Activated CD8-positive, alpha-beta memory T cell treated with anti-CD3 and anti-CD28 coated beads, Interleukin-2, amount 50 U/mL, for 24 hours (primary cell): ENCODE results near the gene GRIK5.
"Not testable (repeated sequence)": the region's sequence is repeated elsewhere in the genome, so short reads cannot be mapped to it uniquely, and the experiment has no call there.

Experiments used
- DNase-seq: peaks from one replicate; pipeline ENCODE4 v3.0.0-alpha.2; 2020; ENCODE audit errors: extremely low read depth

The GRIK5 gene, protein sequence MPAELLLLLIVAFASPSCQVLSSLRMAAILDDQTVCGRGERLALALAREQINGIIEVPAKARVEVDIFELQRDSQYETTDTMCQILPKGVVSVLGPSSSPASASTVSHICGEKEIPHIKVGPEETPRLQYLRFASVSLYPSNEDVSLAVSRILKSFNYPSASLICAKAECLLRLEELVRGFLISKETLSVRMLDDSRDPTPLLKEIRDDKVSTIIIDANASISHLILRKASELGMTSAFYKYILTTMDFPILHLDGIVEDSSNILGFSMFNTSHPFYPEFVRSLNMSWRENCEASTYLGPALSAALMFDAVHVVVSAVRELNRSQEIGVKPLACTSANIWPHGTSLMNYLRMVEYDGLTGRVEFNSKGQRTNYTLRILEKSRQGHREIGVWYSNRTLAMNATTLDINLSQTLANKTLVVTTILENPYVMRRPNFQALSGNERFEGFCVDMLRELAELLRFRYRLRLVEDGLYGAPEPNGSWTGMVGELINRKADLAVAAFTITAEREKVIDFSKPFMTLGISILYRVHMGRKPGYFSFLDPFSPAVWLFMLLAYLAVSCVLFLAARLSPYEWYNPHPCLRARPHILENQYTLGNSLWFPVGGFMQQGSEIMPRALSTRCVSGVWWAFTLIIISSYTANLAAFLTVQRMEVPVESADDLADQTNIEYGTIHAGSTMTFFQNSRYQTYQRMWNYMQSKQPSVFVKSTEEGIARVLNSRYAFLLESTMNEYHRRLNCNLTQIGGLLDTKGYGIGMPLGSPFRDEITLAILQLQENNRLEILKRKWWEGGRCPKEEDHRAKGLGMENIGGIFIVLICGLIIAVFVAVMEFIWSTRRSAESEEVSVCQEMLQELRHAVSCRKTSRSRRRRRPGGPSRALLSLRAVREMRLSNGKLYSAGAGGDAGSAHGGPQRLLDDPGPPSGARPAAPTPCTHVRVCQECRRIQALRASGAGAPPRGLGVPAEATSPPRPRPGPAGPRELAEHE

DNA sequence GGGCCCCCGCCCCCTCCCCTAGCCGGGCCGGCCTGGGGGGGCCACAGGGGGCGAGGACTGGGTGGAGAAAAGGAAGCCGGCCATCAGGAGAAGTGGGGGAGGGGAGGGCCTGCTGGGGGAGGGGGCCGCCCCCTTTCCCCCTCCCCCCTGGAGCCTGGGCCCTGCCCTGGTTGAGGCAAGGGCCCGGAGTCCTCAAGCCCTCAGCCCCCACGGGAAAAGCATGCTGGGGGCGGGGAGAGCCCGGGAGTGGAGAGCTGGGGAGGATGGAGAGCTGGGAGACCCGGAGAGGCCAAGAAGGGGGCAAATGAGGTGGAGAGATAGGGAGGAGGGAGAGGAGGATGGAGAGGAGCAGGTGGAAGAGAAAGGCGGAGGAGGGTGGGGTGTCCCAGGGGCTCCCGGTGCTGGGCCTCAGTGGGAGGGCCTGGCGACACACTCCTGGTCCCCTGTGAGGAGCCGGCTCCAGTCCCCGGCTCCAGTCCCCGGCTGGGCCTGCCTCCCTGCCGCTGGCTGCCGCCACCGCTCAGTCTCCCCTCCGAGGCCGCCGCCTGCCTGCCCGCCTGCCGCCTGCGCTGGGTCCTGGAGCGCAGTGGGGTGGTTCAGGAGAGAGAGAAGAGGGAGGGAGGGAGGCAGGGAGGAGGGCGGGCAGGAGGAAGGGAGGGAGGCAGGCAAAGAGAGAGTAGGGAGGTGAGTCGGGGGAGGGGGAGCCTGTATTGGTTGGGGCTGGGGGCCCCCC, at the start of gene GRIK5:
Gene GRIK5, minus strand, starts transcription at position 588 of the 733 bp plus-strand sequence. CDS start 4,436 bp downstream, outside the sequence.
- DNase-seq: no peak

DNA sequence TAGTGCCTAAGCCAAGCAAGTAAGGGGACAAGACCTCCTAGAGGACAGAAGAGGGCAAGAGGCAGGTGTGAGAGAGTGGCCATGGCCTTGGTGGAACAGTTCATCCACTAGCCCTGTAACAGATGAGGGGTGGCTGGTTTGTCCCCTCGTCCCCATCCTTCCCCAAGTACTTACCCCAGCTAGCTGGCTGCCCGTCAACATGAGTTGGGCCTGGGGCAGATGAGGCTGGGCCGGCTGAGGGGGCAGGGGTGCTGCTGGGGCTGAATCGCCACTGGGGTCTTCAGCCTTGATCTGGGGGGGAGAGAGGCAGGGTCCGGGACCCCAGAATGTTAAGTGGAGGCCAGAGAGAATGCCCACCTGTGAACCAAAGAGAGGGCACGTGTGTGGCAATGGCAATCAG, 47.1 kb upstream of the GRIK5 start:
- DNase-seq: no peak

DNA sequence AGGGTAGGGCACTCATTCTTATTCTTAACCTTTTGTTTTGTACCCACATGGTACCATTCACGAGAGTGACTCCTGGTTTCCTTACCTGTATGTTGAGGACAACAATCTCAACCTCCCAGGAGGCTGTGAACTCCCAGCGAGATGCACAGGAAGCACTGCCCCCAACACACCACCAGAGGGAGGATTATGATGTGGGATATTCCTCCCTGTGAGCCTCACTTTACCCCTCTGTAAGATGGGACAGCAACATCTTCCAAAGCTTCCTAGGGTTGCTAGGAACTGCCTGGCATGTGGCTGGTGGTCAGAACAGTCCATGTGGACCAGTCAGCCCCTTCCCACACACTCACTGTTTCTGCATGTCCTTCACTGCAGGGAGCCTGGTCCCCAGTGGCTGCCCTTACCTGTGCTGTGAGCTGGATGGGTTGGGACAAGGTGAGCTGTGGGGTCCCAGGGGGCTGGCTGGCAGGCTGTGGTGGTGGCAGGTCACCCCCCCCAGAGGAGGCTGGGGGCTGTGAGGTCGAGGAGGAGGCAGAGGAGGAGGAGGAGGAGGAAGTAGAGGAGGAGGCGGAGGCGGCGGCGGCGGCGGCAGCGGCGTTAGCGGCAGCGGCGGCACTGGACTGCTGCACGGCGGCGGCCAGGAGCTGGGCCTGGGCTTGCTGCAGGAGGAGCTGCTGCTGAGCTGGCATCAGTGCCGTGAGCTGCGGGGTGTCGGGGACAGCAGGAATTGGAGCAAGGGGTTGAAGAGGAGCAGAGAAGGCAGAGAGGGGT, 46.5 kb upstream of the GRIK5 start:
- DNase-seq: no peak

DNA sequence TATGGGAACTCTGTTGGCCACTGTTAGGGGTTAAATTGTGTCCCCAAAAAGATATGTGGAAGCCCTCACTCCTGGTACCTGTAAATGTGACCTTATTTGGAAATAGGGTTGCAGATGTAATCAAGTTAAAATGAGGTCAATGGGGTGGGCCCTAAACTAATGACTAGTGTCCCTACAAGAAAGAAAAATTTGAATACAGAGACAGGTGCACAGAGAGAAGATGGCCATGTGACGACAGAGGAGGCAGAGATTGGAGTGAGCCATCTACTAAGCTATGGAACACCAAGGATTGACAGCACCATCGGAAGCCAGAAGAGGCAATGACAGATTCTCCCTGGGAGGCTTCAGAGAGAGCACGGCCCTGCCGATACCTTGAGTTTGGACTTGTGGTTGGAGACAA, 45.7 kb upstream of the GRIK5 start:
- no peak for DNase-seq

DNA sequence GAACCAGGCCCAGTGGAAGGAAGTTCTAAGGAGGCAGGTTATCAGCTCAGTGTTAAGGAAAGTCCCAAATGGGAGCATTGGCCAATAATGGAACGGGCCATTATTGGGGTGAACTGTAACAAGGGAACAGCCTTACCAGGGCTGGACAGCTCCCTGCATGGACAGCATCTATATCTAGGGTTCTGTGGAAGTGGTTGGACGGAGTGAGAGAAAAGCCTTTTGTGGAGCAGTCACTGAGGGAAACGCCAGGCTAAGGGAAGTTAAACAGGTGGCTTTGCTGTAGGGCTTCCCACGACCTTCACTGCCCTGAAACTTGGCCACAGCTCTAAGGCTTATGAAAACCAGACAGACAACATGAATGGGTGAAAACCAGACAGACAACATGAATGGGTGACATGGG, 45.2 kb upstream of the GRIK5 start:
- DNase-seq: no peak

DNA sequence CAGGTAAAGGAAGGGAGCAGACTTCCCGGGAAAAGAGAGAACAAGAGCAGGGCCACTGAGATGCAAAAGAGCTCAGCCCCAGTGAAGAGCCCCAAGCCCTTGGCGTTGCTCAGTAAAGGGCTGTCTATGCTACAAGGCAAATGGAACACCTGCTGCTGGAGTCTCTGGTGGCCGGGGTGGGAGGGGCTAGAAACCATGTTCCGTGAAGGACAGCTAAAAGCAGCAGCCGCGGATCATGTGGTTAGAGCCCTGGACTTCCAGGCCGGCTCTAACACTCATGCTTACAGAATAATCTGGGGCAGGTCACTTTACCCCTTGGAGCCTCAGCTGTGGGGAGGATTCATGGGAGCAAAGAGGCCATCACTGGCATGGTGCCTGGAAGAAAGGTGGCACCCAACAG, 44.4 kb upstream of the GRIK5 start:
- DNase-seq: no peak

DNA sequence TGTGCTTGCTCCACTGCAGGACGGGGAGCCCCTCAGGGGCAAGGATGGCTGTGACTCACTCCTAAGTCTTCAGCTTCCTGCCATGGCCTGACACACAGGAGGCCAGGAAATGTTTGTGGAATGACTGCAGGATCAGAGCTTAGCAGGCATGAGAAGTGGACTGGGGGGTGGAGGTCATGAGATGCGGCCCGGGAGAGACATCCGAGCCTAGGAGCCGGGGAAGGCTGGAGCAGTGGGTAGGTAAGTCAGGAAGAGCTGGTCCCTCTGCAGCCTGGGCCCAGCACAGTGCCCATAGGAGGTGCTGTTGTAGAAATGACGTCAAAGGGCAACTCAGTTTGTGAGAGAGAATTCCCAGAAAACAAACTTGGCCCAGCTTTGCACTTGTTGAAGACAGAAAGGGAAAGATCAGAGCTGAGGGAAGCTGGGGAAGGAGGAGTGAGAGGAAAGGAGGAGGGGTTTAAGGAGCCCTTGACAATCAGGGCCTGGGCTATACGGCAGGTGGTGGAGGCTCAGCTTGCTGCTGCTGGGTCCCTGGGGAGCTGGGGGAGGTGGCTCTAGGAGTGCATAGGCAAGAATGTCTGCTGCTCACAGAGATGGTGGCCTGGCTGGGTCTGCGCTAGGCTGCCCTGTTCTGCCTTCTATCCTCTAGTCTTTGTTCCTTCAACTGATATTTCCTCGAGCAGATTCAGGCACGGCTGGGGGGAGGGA, 43.8 kb upstream of the GRIK5 start:
- no peak for DNase-seq

DNA sequence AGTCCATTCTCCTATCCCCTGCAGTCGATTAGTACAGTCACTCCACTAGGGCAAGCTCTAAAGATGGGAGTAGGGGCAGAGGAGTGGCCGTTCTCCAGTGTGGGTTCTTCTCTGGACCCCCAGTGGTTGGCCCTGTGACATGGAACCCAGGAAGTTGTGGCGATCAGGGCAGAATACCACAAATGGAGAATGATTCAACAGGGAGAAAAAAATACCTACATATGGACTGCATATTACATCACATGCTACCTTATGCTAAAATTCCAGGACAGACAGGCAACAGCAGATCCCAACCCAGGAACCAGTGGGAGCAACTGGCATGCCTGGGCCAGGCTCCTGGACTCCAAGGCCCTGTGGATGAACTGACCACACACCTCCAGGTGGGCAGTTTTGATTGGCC, 41.8 kb upstream of the GRIK5 start:
- no peak for DNase-seq

DNA sequence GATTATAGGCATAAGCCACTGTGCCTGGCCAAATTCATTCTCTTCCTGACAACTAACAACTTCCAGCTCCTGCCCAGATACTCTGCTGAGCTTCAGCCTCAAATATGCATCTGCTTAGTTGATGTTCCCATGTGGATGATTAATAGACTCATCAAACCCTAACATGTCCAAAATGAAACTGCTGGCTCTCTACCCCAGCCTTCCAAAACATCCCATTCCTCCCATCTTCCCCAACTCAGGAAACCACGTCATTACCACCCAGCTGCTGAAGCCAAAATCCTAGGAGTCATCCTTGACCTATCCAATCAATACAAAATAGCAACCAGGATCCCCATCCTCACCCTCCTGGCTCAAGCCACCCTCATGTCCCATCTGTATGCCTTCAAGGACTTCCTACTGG, 41.4 kb upstream of the GRIK5 start:
- DNase-seq: no peak

DNA sequence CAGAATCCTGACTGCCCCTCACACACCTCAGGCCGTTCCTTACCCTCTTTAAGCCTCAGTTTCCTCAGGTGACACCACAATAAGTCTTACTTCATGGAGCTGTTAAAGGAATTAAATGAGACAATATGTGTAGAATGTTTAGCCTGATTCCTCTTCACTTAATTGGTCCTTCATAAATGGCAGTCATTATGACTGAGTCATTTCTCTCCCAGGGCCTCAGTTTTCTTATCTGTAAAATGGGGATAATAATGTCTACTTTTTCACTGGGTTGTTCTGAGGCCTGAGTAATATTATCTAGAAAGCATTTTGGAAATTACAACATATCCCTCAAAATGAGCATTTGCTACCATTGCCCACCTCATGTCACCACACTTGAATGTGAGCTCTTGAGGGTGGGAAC, 40.7 kb upstream of the GRIK5 start:
- DNase-seq: no peak

DNA sequence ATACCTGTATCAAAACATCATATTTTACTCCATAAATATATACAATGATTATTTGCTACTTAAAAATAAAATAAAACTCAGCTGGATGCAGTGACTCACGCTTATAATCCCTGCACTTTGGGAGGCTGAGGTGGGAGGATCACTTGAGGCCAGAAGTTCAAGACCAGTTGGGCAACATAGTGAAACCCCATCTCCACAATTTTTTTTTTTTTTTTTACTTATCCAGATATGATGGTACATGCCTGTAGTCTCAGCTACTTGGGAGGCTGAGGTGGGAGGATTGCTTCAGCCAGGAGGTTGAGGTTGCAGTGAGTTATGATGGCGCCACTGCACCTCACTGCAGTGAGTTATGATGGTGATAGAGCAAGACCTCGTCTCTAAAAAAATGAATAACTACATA, 39.9 kb upstream of the GRIK5 start:
- no peak for DNase-seq

DNA sequence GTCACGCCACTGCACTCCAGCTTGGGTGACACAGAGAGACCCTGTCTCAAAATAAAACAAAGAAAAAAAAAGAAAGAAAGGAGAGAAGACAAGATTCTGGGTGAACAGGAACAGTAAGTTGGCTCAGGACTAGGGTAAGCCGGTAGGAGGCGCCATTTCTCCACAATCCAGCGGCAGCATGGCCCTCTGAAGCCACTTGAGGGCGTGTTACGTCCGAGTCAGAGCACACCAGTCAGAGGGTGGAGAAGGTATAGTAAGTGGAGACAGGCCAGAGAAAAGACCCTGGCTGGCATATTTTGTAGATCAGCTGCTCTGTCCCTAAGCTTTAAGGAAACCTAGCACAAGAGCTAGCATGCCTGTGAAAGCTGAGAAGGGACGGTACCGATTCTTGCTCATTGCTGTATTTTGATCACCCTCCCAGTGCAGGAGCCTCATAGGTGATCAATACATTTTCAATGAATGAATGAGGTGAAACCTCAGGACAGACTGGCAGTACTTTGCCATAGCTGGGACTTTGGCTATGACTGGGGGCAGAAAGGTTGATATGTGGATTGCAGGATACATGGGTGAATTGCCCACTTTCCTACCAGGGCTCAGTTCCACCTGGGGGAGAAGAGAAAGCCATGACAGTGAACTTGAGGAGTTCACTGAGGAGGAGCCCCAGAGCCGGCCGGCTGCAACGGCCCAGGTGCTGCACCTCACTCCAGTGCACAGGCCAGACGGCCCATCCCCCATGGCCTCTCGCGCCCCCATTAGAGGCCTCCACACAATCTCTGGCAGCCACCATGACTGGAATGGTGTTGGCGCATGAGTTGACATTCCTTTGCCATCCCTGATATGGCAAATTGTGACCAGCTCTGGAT, 38.8 kb upstream of the GRIK5 start:
- peak; percentile 73 for DNase-seq

DNA sequence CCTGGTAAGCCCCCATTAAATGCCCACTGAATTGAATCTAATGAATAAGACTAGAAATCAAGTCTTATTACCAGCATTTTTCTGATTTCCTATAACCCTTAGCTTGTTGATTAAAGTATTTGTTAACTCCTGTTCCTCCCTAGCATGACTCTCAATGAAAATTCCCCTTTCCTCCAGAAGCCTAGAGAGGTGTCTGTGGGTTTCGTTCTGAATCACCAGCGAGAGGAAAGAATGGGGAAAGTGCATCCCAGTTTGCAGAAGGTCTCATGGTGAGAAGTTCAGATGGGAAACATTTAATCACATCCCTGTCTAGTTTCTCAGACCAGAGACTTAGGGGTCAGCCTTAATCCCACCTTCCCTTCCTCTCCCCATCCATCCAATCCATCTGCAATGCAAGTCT, 35.4 kb upstream of the GRIK5 start:
- no peak for DNase-seq

DNA sequence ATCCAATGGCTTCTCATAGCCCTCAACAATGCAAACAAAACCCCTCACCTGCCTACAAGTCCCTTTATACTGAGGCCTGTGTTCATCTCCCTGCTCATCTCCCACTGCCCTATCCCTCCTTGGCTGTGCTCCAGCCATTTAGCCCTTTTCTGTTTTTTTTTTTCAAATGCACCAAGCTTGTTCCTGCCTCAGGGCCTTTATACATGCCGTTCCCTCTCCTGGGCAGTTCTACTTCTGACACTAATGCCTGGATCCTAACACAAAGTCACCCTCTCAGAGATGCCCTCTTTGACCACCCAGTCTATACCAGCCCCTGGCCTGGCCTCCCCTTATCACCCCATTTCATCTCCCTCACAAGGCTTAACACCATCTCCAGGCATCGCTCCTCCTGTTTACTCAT, 32.9 kb upstream of the GRIK5 start:
- DNase-seq: no peak

DNA sequence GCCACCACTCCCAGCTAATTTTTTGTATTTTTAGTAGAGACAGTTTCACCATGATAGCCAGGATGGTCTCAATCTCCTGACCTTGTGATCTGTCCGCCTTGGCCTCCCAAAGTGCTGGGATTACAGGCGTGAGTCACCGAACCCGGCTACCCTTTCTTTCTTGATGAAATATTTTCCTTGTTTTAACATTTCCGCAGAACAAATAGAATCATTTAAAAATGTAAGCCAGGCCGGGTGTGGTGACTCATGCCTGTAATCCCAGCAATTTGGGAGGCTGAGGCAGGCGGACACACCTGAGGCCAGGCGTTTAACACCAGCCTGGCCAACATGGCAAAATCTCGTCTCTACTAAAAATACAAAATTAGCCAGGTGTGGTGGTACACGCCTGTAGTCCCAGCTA, 30.2 kb upstream of the GRIK5 start:
- DNase-seq: not testable (repeated sequence)

DNA sequence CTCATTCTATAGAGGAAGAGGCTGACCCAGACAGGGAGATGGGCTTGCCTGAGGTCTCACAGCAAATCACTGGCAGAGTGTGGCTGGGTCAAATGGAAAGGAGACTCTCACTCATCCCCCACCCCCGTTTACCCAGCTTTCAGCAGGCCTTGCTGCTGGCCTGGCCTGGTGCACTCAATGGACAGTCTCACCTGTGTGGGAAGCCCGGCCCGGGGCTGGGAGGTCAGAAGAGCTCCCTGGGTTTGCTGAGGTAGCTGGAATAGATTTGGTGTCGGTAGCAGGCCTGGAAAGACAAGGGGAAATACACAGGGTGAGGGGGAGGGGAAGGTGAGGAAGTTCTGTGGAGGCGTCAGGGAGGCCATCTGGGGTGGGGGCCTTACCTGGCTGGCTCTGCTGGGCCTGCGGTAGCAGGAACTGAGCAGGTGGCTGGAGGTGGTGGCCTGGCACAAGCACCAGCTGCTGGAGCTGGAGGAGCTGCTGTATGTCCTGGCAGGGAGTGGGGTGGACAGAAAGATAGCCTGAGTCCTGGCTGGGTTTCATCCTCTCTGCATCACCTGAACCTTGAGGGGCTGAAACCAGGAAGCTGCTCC, 29.4 kb upstream of the GRIK5 start:
- no peak for DNase-seq

DNA sequence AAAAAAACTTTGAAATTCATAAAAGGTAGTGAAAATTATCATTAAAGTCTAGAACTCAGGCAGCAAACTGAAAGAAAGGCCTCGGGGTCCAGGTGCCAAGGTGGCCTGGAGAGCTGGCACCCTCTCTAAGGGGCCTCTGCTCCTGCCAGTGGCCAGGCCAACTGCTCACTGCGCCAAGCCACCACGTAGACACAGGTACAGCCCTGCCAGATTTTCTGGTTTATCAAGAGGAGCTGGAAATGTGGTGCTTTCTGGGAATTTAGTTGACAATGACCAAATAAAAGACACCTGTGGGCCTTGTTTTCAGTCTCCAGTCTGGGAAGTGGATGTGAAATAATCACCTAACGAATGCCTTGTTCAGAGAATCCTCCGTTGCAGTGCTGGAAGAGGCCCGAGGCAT, 28.8 kb upstream of the GRIK5 start:
- no peak for DNase-seq

DNA sequence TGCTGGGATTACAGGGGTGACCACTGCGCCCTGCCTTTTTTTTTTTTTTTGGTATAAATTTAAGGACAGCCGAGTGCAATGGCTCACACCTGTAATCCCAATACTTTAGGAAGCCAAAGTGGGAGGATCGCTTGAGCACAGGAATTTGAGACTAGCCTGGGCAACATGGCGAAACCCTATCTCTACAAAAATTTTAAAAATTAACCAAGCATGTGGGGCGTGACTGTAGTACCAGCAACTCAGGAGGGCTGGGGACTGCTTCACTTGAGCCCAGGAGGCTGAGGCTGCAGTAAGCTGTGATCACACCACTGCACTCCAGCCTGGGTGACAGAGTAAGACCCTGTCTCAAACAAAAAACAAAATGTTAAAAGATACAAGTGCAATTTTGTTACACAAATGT, 27.5 kb upstream of the GRIK5 start:
- no peak for DNase-seq

DNA sequence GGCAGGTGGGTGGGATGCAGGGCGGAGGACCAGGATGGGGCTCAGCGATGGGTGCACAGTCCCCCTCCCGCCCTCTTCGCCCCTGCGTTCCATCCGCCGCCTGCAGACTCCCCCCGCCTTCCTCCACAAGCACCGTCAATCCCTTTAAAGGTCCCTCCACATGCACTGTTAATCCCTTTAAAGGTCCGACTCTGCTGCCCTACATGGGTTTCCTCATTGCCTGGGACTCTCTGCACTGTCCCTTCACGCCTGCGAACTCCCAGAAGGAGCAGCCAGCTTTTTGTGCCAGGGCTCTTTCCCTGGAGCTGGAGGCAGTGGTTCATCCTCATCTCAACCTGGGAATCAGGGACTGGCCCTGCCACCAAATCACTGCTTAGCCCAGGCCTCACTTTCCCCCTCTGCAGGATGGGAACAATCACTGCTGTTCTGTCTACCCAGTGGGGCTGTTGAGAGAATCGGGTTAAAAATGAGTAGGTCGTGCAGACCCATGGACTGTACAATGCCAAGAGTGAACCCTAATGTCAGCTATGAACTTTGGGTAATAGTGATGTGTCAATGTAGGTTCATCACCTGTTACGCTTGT, 26.3 kb upstream of the GRIK5 start:
- no peak for DNase-seq
